SU-DHL-6 (cell line): Measurements from ENCODE around the gene KIR3DL3.
"Not testable (repeated sequence)": the region's sequence is repeated elsewhere in the genome, so short reads cannot be mapped to it uniquely, and the experiment has no call there.

ENCODE experiments used
- H2AFZ ChIP-seq: fragments of 200-600 bp; sonication (generic); 2 replicates; pipeline ENCODE4 v1.6.1; 2014; ENCODE audit warnings: low read depth, mild to moderate bottlenecking, moderate library complexity, mixed read lengths, antibody characterized with exemption, low read length; ENCODE audit not compliant: severe bottlenecking
- H3F3A ChIP-seq: fragments of 200-600 bp; shearing (Covaris generic); 2 replicates; pipeline ENCODE4 v1.6.0; 2016; ENCODE audit warnings: antibody characterized with exemption, mild to moderate bottlenecking; ENCODE audit not compliant: insufficient read depth
- H3K27ac ChIP-seq: fragments of 200-600 bp; sonication (generic); 2 replicates; pipeline ENCODE4 v1.5.1; 2016; ENCODE audit warnings: low read depth, mild to moderate bottlenecking, low read length, moderate library complexity, mixed read lengths
- H3K27me3 ChIP-seq: fragments of 200-600 bp; sonication (generic), shearing (Covaris generic); 2 replicates; pipeline ENCODE4 v1.6.0; 2014; ENCODE audit warnings: mild to moderate bottlenecking, low read length
- H3K36me3 ChIP-seq: fragments of 200-600 bp; sonication (generic); 2 replicates; pipeline ENCODE4 v1.6.1; 2014; ENCODE audit warnings: mild to moderate bottlenecking, low read length, mixed read lengths
- H3K4me2 ChIP-seq: fragments of 300-600, 200-600 bp; shearing (Covaris generic), sonication (generic); 2 replicates; pipeline ENCODE4 v1.6.0; 2014; ENCODE audit warnings: low read length, low read depth, mild to moderate bottlenecking; ENCODE audit not compliant: poor library complexity, severe bottlenecking
- H3K4me3 ChIP-seq: fragments of 200-600 bp; sonication (generic); 2 replicates; pipeline ENCODE4 v1.5.1; 2014; ENCODE audit warnings: antibody characterized with exemption, low read length, mild to moderate bottlenecking, mixed read lengths; ENCODE audit not compliant: insufficient read depth, poor library complexity, severe bottlenecking
- H3K79me2 ChIP-seq: fragments of 200-600 bp; sonication (generic); 2 replicates; pipeline ENCODE4 v1.6.1; 2014; ENCODE audit warnings: mild to moderate bottlenecking, low read length, moderate library complexity; ENCODE audit not compliant: insufficient read depth
- H3K9ac ChIP-seq: fragments of 200-600 bp; sonication (generic); 2 replicates; pipeline ENCODE4 v1.7.0; 2014; ENCODE audit warnings: mild to moderate bottlenecking, low read length
- H3K9me2 ChIP-seq: fragments of 200-600 bp; sonication (generic); replicated peaks from 2 replicates; pipeline ENCODE4 v1.6.1; 2014; ENCODE audit warnings: low read length; ENCODE audit not compliant: insufficient read depth
- H3K9me3 ChIP-seq: fragments of 200-600 bp; sonication (generic); 2 replicates; pipeline ENCODE4 v1.6.1; 2014; ENCODE audit warnings: low read length, mixed read lengths; ENCODE audit not compliant: insufficient read depth
- H4K20me1 ChIP-seq: fragments of 200-600 bp; sonication (generic); 2 replicates; pipeline ENCODE4 v1.6.1; 2014; ENCODE audit warnings: low read depth, mild to moderate bottlenecking, antibody characterized with exemption, low read length, moderate library complexity, mixed read lengths
- CTCF ChIP-seq: fragments of 200-600 bp; sonication (generic); IDR thresholded peaks from one replicate; pipeline ENCODE4 v1.5.1; 2017; ENCODE audit warnings: antibody characterized with exemption, mild to moderate bottlenecking, low read length, moderate library complexity; ENCODE audit not compliant: insufficient read depth, poor library complexity, severe bottlenecking
- EZH2phosphoT487 ChIP-seq: fragments of 200-600 bp; sonication (generic), shearing (Covaris generic); conservative IDR thresholded peaks from 2 replicates; pipeline ENCODE4 v1.6.1; 2018; ENCODE audit warnings: mild to moderate bottlenecking, antibody characterized with exemption, low read length, moderate library complexity, mixed read lengths

The KIR3DL3 gene

GRCh38 chr19:54729416-54730188 lies 5.4 kb downstream of the KIR3DL3 start:
- no peak overlapping the region for H3K9ac ChIP-seq
- no peak for TF ChIP-seq EZH2phosphoT487
- no peak for TF ChIP-seq CTCF
- no peaks in the 10 kb centered on the region for H3K27me3 ChIP-seq
- no peak overlapping the region for H2AFZ ChIP-seq
- no peaks in the 10 kb centered on the region for H3K79me2 ChIP-seq
- no peak overlapping the region for H3K4me3 ChIP-seq
- no peaks in the 10 kb centered on the region for H3F3A ChIP-seq
- H4K20me1 ChIP-seq: no peaks in the 10 kb centered on the region
- H3K4me2 ChIP-seq: no peak overlapping the region
- no peaks in the 10 kb centered on the region for H3K9me2 ChIP-seq
- H3K27ac ChIP-seq: no peak overlapping the region
- H3K36me3 ChIP-seq: no peaks in the 10 kb centered on the region
- no peaks in the 10 kb centered on the region for H3K9me3 ChIP-seq

GRCh38 chr19:54731191-54731590 lies 6.9 kb downstream of the KIR3DL3 start:
- Histone ChIP-seq H3K9me2 (no peaks in the 10 kb centered on the region), H3K9me3 (no peaks in the 10 kb centered on the region), H3K27me3 (no peaks in the 10 kb centered on the region), H4K20me1 (no peaks in the 10 kb centered on the region), H3K4me2 (no peak overlapping the region), H3K36me3 (no peaks in the 10 kb centered on the region), H3F3A (no peaks in the 10 kb centered on the region), H3K79me2 (no peaks in the 10 kb centered on the region), H2AFZ (no peak overlapping the region), H3K9ac (no peak overlapping the region), H3K27ac (no peak overlapping the region), H3K4me3 (no peak overlapping the region)
- TF ChIP-seq EZH2phosphoT487 (no peak), CTCF (no peak)

- H3K4me3 ChIP-seq, H3K9me3 ChIP-seq, H3K27ac ChIP-seq, H2AFZ ChIP-seq, H3F3A ChIP-seq, H3K79me2 ChIP-seq, H3K4me2 ChIP-seq, H4K20me1 ChIP-seq, H3K9me2 ChIP-seq, H3K27me3 ChIP-seq, H3K36me3 ChIP-seq, H3K9ac ChIP-seq: not testable (repeated sequence)
Measured at GRCh38 chr19:54738306-54738705, 14.1 kb downstream of the KIR3DL3 start, which contains the start of gene KIR2DL3. KIR2DL3 (plus strand) TSS chr19:54738513; CDS start chr19:54738546, 33 bp downstream.

- Histone ChIP-seq H3K9ac (no peak overlapping the region), H4K20me1 (no peaks in the 10 kb centered on the region), H3K9me3 (no peaks in the 10 kb centered on the region), H3F3A (no peaks in the 10 kb centered on the region), H2AFZ (no peak overlapping the region), H3K4me2 (no peak overlapping the region), H3K9me2 (no peaks in the 10 kb centered on the region), H3K36me3 (no peaks in the 10 kb centered on the region), H3K27ac (no peak overlapping the region), H3K79me2 (no peaks in the 10 kb centered on the region), H3K27me3 (no peaks in the 10 kb centered on the region), H3K4me3 (no peak overlapping the region)
- TF ChIP-seq EZH2phosphoT487: no peak
- TF ChIP-seq CTCF: no peak
Measured at GRCh38 chr19:54738715-54739114, 14.5 kb downstream of the KIR3DL3 start.
